Skeletal muscle tissue (tissue), 4 donors: Measurements from ENCODE around the gene CFAP210. TPM values are rescaled to one million over a fixed set of nuclear protein-coding genes. Genes with fewer than 3 reads are reported as not detected.
A peak's percentile ranks its signal among the peaks of the same experiment; 100 is the strongest.

Experiments used
- H3K27ac ChIP-seq: one replicate; pipeline ENCODE4 v1.7.0; 2013; ENCODE audit warnings: mild to moderate bottlenecking, low read depth, low read length, inconsistent platforms
- H3K27me3 ChIP-seq, 3 donors: one replicate each; pipeline ENCODE4 v1.7.0; 2013; ENCODE audit warnings: low read length in 3 of 3; ENCODE audit not compliant: control insufficient read depth in 3 of 3, insufficient read depth in 3 of 3
- H3K36me3 ChIP-seq, 3 donors: one replicate each; pipeline ENCODE4 v1.7.0; 2013; ENCODE audit warnings: low read length in 3 of 3; ENCODE audit not compliant: control insufficient read depth in 3 of 3, insufficient read depth in 3 of 3
- H3K4me1 ChIP-seq, 3 donors: one replicate each; pipeline ENCODE4 v1.7.0; 2013; ENCODE audit warnings: low read length in 3 of 3, mild to moderate bottlenecking in 3 of 3; ENCODE audit not compliant: control insufficient read depth in 3 of 3, insufficient read depth in 3 of 3
- H3K4me3 ChIP-seq, 3 donors: one replicate each; pipeline ENCODE4 v1.7.0; 2013; ENCODE audit warnings: low read length in 3 of 3
- H3K9ac ChIP-seq, 3 donors: one replicate each; pipeline ENCODE4 v1.7.0; 2013; ENCODE audit warnings: low read length in 3 of 3, mild to moderate bottlenecking in 3 of 3, moderate library complexity in 2 of 3, low read depth in 1 of 3
- H3K9me3 ChIP-seq, 3 donors: one replicate each; pipeline ENCODE4 v1.7.0; 2013; ENCODE audit warnings: low read length in 3 of 3; ENCODE audit not compliant: control insufficient read depth in 3 of 3
- total RNA-seq: library from RNA; depleted of rRNA; stranded (reverse); fragments of >200 nt; gene quantifications from one replicate; pipeline ENCODE4 v1.2.3, GENCODE V29; 2014
- donor health status: Osteomylitis.

Gene CFAP210, protein sequence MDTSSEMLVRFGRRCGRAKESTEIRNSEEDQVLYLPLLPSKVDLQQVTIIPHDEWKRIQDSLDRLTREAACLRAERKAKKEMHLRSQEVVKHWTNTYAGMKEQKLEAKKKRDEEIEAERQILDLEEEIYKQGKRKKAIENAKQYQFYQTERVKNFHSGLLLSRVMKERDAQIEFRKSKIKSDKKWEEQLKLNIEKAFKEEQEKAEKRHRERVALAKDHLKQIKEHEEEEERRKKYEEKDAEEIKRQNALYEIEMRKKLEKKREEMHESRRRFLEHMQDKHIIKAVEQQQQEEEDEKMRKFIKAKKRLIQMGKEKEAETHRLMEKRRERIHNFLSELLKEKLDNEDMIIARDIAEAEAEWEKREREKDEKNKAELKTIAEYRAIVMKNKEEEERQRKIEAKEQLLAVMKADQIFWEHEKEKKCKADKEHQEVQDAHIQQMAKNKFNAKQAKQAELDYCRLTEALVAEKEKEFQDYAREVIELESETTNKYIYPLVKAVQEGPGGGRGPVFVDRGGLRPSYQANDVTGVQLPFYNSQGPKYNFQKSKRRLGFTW
- not detected for total RNA-seq

GRCh38 chr2:169694113-169694893, at the start of gene CFAP210, which contains the start of gene PHOSPHO2:
CFAP210 (minus strand) TSS chr2:169694405; CDS start chr2:169694327, 78 bp downstream.
PHOSPHO2 (plus strand) TSS chr2:169694469; CDS start chr2:169700972, 6,503 bp downstream.
- H3K9ac ChIP-seq = peak within 1 kb of the TSS; percentile 88 to 92 (median 91)
- no peaks in the 10 kb centered on the region for H3K9me3 ChIP-seq
- peak within 1 kb of the TSS; percentile 83 to 93 (median 86) for H3K4me3 ChIP-seq
- peaks cover 4 to 6% (median 6%) of the 10 kb centered on the region in 3 donors for H3K4me1 ChIP-seq
- H3K36me3 ChIP-seq = peaks cover 0 to 6% (median 5%) of the 10 kb centered on the region in 3 donors
- H3K27me3 ChIP-seq = no peaks in the 10 kb centered on the region
- peak within 1 kb of the TSS; percentile 85 for H3K27ac ChIP-seq

- Histone ChIP-seq H3K27ac (no peak overlapping the region), H3K4me1 (peaks cover 0 to 5% (median 4%) of the 10 kb centered on the region in 3 donors), H3K4me3 (no peak overlapping the region), H3K9me3 (no peaks in the 10 kb centered on the region), H3K36me3 (peaks cover 0 to 13% (median 6%) of the 10 kb centered on the region in 3 donors), H3K27me3 (no peaks in the 10 kb centered on the region), H3K9ac (no peak overlapping the region)
Observed at GRCh38 chr2:169743549-169743948, 49.3 kb upstream of the CFAP210 start.

DNA sequence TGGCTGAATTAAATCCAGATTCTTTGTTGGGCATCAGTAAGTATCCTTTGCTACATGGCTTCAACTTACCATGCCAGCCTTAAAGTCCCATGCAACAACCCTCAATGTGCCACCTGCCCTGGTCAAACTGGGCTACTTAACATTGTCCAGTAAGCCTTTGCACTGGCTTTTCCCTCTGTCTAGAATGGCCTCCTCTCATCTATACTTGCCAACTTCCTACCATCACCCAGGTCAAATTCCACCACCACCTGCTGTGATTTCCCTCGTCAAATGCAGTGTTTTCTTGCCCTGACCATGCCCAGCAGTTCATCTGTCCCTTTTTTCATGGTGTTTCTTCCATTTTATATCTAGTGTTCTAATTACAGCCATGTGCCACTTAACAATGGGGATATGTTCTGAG, 45.1 kb upstream of the CFAP210 start:
- no peak overlapping the region for H3K27ac ChIP-seq

GRCh38 chr2:169738566-169739229, 44.5 kb upstream of the CFAP210 start:
- H3K9me3 ChIP-seq = no peaks in the 10 kb centered on the region
- no peak overlapping the region for H3K9ac ChIP-seq
- peaks cover 5 to 22% (median 19%) of the 10 kb centered on the region in 3 donors for H3K4me1 ChIP-seq
- no peaks in the 10 kb centered on the region for H3K27me3 ChIP-seq
- no peak overlapping the region for H3K27ac ChIP-seq
- peaks cover 0 to 8% (median 6%) of the 10 kb centered on the region in 3 donors for H3K36me3 ChIP-seq
- H3K4me3 ChIP-seq = no peak overlapping the region

More for the DNA sequence above, 45.1 kb upstream of the CFAP210 start:
- no peaks in the 10 kb centered on the region for H3K27me3 ChIP-seq
- H3K4me3 ChIP-seq = no peak overlapping the region
- H3K9ac ChIP-seq = no peak overlapping the region
- H3K4me1 ChIP-seq = peaks cover 5 to 22% (median 19%) of the 10 kb centered on the region in 3 donors
- H3K36me3 ChIP-seq = peaks cover 0 to 8% (median 6%) of the 10 kb centered on the region in 3 donors
- no peaks in the 10 kb centered on the region for H3K9me3 ChIP-seq

DNA sequence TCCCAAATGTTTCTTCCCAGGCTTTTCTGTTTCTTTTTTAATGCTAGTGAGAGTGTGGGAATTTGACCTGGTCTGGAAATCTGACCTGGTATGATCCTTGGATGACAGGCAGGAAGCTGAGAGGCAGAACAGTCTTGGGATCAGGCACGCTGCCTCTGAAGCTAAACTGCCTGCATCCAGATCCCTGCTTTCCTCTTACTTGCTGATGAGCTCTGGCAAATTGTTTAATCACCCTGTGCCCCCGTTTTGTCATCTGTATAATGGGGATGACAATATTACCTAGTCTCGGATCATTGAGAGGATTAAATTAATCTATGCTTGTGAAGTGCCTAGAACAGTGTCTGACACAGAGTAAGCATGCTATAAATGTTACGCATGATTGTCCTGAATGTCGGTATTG, 42.7 kb upstream of the CFAP210 start:
- Histone ChIP-seq H3K4me1 (peaks cover 8 to 22% (median 22%) of the 10 kb centered on the region in 3 donors), H3K27me3 (no peaks in the 10 kb centered on the region), H3K36me3 (peaks cover 0 to 5% (median 5%) of the 10 kb centered on the region in 3 donors), H3K4me3 (peak overlapping the region in 2 of 3 donors; percentile 2 to 40), H3K9me3 (no peaks in the 10 kb centered on the region), H3K27ac (peak overlapping the region; percentile 4), H3K9ac (peak overlapping the region in 1 of 3 donors; percentile 22)

- no peak overlapping the region for H3K9ac ChIP-seq
- no peak overlapping the region for H3K4me3 ChIP-seq
- no peak overlapping the region for H3K27ac ChIP-seq
- H3K9me3 ChIP-seq = no peaks in the 10 kb centered on the region
- H3K4me1 ChIP-seq = peaks cover 8 to 22% (median 22%) of the 10 kb centered on the region in 3 donors
- H3K27me3 ChIP-seq = no peaks in the 10 kb centered on the region
- no peaks in the 10 kb centered on the region for H3K36me3 ChIP-seq
Observed at GRCh38 chr2:169735623-169736022, 41.4 kb upstream of the CFAP210 start.

DNA sequence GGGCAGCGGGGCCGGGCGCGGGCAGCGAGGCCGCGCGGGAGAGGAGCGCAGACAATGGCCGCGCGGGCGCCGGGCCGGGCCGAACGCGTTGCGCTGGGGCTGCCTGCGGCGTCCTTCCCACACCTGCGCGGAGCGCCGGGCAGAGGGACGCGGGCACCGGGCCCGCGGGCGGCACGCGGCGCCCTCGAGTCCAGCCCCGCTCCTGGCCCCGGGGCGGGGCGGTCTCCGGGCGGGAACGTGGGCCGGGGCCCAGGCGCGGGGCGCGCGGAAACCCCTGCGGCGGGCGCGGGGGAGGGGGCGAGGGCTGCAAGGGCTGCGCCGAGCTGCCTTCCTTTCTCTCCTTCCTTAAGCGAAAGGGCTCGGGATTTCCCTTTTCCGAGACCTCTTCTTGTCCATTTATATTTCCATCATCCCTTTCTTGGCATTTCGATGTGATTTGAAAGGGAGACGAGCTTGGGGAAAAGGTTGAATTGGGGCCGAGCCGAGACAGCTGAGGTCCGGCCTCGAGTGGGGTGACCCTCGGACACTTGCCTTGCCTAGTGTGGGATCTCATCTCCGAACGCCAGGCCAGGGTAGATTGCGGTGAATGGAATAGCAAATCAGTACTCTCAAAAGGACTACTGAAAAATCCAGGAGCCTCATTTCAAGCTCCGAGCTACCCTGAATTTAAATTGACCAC, 40.1 kb upstream of the CFAP210 start:
- Histone ChIP-seq H3K27ac (peak overlapping the region; percentile 46), H3K4me1 (peaks cover 8 to 20% (median 19%) of the 10 kb centered on the region in 3 donors), H3K4me3 (peak overlapping the region; percentile 73 to 77 (median 74)), H3K9ac (peak overlapping the region; percentile 66 to 80 (median 76)), H3K9me3 (no peaks in the 10 kb centered on the region), H3K27me3 (no peaks in the 10 kb centered on the region), H3K36me3 (no peaks in the 10 kb centered on the region)

- no peaks in the 10 kb centered on the region for H3K9me3 ChIP-seq
- H3K4me3 ChIP-seq = peak overlapping the region; percentile 70 to 74 (median 73)
- H3K36me3 ChIP-seq = no peaks in the 10 kb centered on the region
- peak overlapping the region; percentile 57 for H3K27ac ChIP-seq
- H3K27me3 ChIP-seq = no peaks in the 10 kb centered on the region
- peak overlapping the region; percentile 17 to 74 (median 69) for H3K9ac ChIP-seq
- H3K4me1 ChIP-seq = peaks cover 8 to 17% (median 16%) of the 10 kb centered on the region in 3 donors
Observed at GRCh38 chr2:169732583-169733358, 38.6 kb upstream of the CFAP210 start.
